ENCODE measurements around the gene AGR3. TPM values are rescaled to one million over a fixed set of nuclear protein-coding genes. Genes with fewer than 3 reads are reported as not detected.

Gene AGR3
- total and polyA plus RNA-seq, 4 donors, result 100 TPM; not detected in 3

GRCh38 chr7:16849296-16850148 lies 32.3 kb downstream of the AGR3 start:
- H3K9me3 ChIP-seq (ENCODE audit: control insufficient read depth, low read length), result no peaks in the 10 kb centered on the region
- no peak overlapping the region for H3K27ac ChIP-seq (ENCODE audit: low read depth in 1 of 2, low read length in 2 of 2)
- ATAC-seq (ENCODE audit: low FRiP score), result no peak
- peaks cover 0 to 2% of the 10 kb centered on the region in 2 donors for H3K27me3 ChIP-seq (ENCODE audit: control insufficient read depth in 1 of 2, insufficient read depth in 2 of 2, low read length in 1 of 2)
- H3K36me3 ChIP-seq (ENCODE audit: control insufficient read depth in 1 of 2, insufficient read depth in 2 of 2, low read length in 1 of 2), result no peaks in the 10 kb centered on the region
- H3K4me3 ChIP-seq (ENCODE audit: low read length in 2 of 2), result no peak overlapping the region
- 82% methylated on average over 12 of the region's 12 CpGs for WGBS, 2 donors
- no peaks in the 10 kb centered on the region for H3K4me1 ChIP-seq (ENCODE audit: control insufficient read depth in 1 of 2, insufficient read depth in 2 of 2, low read length in 2 of 2)
- no peak for DNase-seq
- intact Hi-C loops (cut with DNase I), result no loop called here

GRCh38 chr7:16847381-16847860 lies 34.4 kb downstream of the AGR3 start:
- H3K4me1 ChIP-seq (ENCODE audit: control insufficient read depth in 1 of 2, insufficient read depth in 2 of 2, low read length in 2 of 2), result no peaks in the 10 kb centered on the region
- no peak overlapping the region for H3K4me3 ChIP-seq (ENCODE audit: low read length in 2 of 2)
- H3K27me3 ChIP-seq (ENCODE audit: control insufficient read depth in 1 of 2, insufficient read depth in 2 of 2, low read length in 1 of 2), result peaks cover 0 to 2% of the 10 kb centered on the region in 2 donors
- no peak for DNase-seq
- no peaks in the 10 kb centered on the region for H3K9me3 ChIP-seq (ENCODE audit: control insufficient read depth, low read length)
- intact Hi-C loops (cut with DNase I), result no loop called here
- no peak overlapping the region for H3K27ac ChIP-seq (ENCODE audit: low read depth in 1 of 2, low read length in 2 of 2)
- H3K36me3 ChIP-seq (ENCODE audit: control insufficient read depth in 1 of 2, insufficient read depth in 2 of 2, low read length in 1 of 2), result no peaks in the 10 kb centered on the region
- ATAC-seq (ENCODE audit: low FRiP score), result no peak
- 77 to 79% methylated on average over 6 of the region's 6 CpGs for WGBS, 2 donors

GRCh38 chr7:16846601-16847165 lies 35.1 kb downstream of the AGR3 start:
- H3K4me1 ChIP-seq (ENCODE audit: control insufficient read depth in 1 of 2, insufficient read depth in 2 of 2, low read length in 2 of 2), result no peaks in the 10 kb centered on the region
- ATAC-seq (ENCODE audit: low FRiP score) (no peak), DNase-seq (no peak)
- no peak overlapping the region for H3K27ac ChIP-seq (ENCODE audit: low read depth in 1 of 2, low read length in 2 of 2)
- intact Hi-C loops (cut with DNase I), result no loop called here
- no peak overlapping the region for H3K4me3 ChIP-seq (ENCODE audit: low read length in 2 of 2)
- H3K36me3 ChIP-seq (ENCODE audit: control insufficient read depth in 1 of 2, insufficient read depth in 2 of 2, low read length in 1 of 2), result no peaks in the 10 kb centered on the region
- H3K27me3 ChIP-seq (ENCODE audit: control insufficient read depth in 1 of 2, insufficient read depth in 2 of 2, low read length in 1 of 2), result peaks cover 0 to 2% of the 10 kb centered on the region in 2 donors
- 68 to 75% methylated on average over 2 of the region's 2 CpGs for WGBS, 2 donors
- H3K9me3 ChIP-seq (ENCODE audit: control insufficient read depth, low read length), result no peaks in the 10 kb centered on the region

GRCh38 chr7:16845746-16846145 lies 36.0 kb downstream of the AGR3 start:
- H3K4me3 ChIP-seq (ENCODE audit: low read length in 2 of 2), result no peak overlapping the region
- H3K36me3 ChIP-seq (ENCODE audit: control insufficient read depth in 1 of 2, insufficient read depth in 2 of 2, low read length in 1 of 2), result no peaks in the 10 kb centered on the region
- H3K27ac ChIP-seq (ENCODE audit: low read depth in 1 of 2, low read length in 2 of 2), result no peak overlapping the region
- H3K9me3 ChIP-seq (ENCODE audit: control insufficient read depth, low read length), result no peaks in the 10 kb centered on the region
- no peaks in the 10 kb centered on the region for H3K4me1 ChIP-seq (ENCODE audit: control insufficient read depth in 1 of 2, insufficient read depth in 2 of 2, low read length in 2 of 2)
- H3K27me3 ChIP-seq (ENCODE audit: control insufficient read depth in 1 of 2, insufficient read depth in 2 of 2, low read length in 1 of 2), result peaks cover 0 to 2% of the 10 kb centered on the region in 2 donors
- intact Hi-C loops (cut with DNase I), result no loop called here
- no peak for DNase-seq
- ATAC-seq (ENCODE audit: low FRiP score), result no peak

GRCh38 chr7:16841681-16842080 lies 40.1 kb downstream of the AGR3 start:
- no peak for ATAC-seq (ENCODE audit: low FRiP score)
- intact Hi-C loops (cut with DNase I), result no loop called here
- Histone ChIP-seq H3K27ac (ENCODE audit: low read depth in 1 of 2, low read length in 2 of 2) (no peak overlapping the region), H3K9me3 (ENCODE audit: control insufficient read depth, low read length) (no peaks in the 10 kb centered on the region), H3K4me1 (ENCODE audit: control insufficient read depth in 1 of 2, insufficient read depth in 2 of 2, low read length in 2 of 2) (no peaks in the 10 kb centered on the region), H3K36me3 (ENCODE audit: control insufficient read depth in 1 of 2, insufficient read depth in 2 of 2, low read length in 1 of 2) (no peaks in the 10 kb centered on the region), H3K27me3 (ENCODE audit: control insufficient read depth in 1 of 2, insufficient read depth in 2 of 2, low read length in 1 of 2) (peaks cover 0 to 2% of the 10 kb centered on the region in 2 donors), H3K4me3 (ENCODE audit: low read length in 2 of 2) (no peak overlapping the region)
- 93 to 94% methylated on average over 4 of the region's 4 CpGs for WGBS, 2 donors
- no peak for DNase-seq

GRCh38 chr7:16840094-16840493 lies 41.7 kb downstream of the AGR3 start:
- Histone ChIP-seq H3K9me3 (ENCODE audit: control insufficient read depth, low read length) (no peaks in the 10 kb centered on the region), H3K4me1 (ENCODE audit: control insufficient read depth in 1 of 2, insufficient read depth in 2 of 2, low read length in 2 of 2) (no peaks in the 10 kb centered on the region), H3K27me3 (ENCODE audit: control insufficient read depth in 1 of 2, insufficient read depth in 2 of 2, low read length in 1 of 2) (no peaks in the 10 kb centered on the region), H3K27ac (ENCODE audit: low read depth in 1 of 2, low read length in 2 of 2) (no peak overlapping the region), H3K4me3 (ENCODE audit: low read length in 2 of 2) (no peak overlapping the region), H3K36me3 (ENCODE audit: control insufficient read depth in 1 of 2, insufficient read depth in 2 of 2, low read length in 1 of 2) (no peaks in the 10 kb centered on the region)
- 95% methylated on average over 6 of the region's 6 CpGs for WGBS, 2 donors
- ATAC-seq (ENCODE audit: low FRiP score), result no peak
- intact Hi-C loops (cut with DNase I), result no loop called here
- DNase-seq, result no peak

GRCh38 chr7:16839646-16840045 lies 42.1 kb downstream of the AGR3 start:
- no peak for ATAC-seq (ENCODE audit: low FRiP score)
- Histone ChIP-seq H3K27ac (ENCODE audit: low read depth in 1 of 2, low read length in 2 of 2) (no peak overlapping the region), H3K4me1 (ENCODE audit: control insufficient read depth in 1 of 2, insufficient read depth in 2 of 2, low read length in 2 of 2) (no peaks in the 10 kb centered on the region), H3K9me3 (ENCODE audit: control insufficient read depth, low read length) (no peaks in the 10 kb centered on the region), H3K27me3 (ENCODE audit: control insufficient read depth in 1 of 2, insufficient read depth in 2 of 2, low read length in 1 of 2) (no peaks in the 10 kb centered on the region), H3K36me3 (ENCODE audit: control insufficient read depth in 1 of 2, insufficient read depth in 2 of 2, low read length in 1 of 2) (no peaks in the 10 kb centered on the region), H3K4me3 (ENCODE audit: low read length in 2 of 2) (no peak overlapping the region)
- DNase-seq, result no peak
- WGBS, 2 donors, result 42 to 43% methylated on average over 2 of the region's 2 CpGs
- intact Hi-C loops (cut with DNase I), result no loop called here

GRCh38 chr7:16838891-16839290 lies 42.9 kb downstream of the AGR3 start:
- no peak overlapping the region for H3K4me3 ChIP-seq (ENCODE audit: low read length in 2 of 2)
- no peak overlapping the region for H3K27ac ChIP-seq (ENCODE audit: low read depth in 1 of 2, low read length in 2 of 2)
- H3K36me3 ChIP-seq (ENCODE audit: control insufficient read depth in 1 of 2, insufficient read depth in 2 of 2, low read length in 1 of 2), result no peaks in the 10 kb centered on the region
- H3K27me3 ChIP-seq (ENCODE audit: control insufficient read depth in 1 of 2, insufficient read depth in 2 of 2, low read length in 1 of 2), result no peaks in the 10 kb centered on the region
- no peaks in the 10 kb centered on the region for H3K9me3 ChIP-seq (ENCODE audit: control insufficient read depth, low read length)
- no peak for DNase-seq
- 90 to 93% methylated on average over 1 of the region's 1 CpG for WGBS, 2 donors
- intact Hi-C loops (cut with DNase I), result no loop called here
- no peak for ATAC-seq (ENCODE audit: low FRiP score)
- H3K4me1 ChIP-seq (ENCODE audit: control insufficient read depth in 1 of 2, insufficient read depth in 2 of 2, low read length in 2 of 2), result no peaks in the 10 kb centered on the region

- WGBS, 2 donors, result 49 to 65% methylated on average over 3 of the region's 3 CpGs
- no peak overlapping the region for H3K4me3 ChIP-seq (ENCODE audit: low read length in 2 of 2)
These were observed 43.4 kb downstream of the AGR3 start for GRCh38 chr7:16838386-16838785.

More at GRCh38 chr7:16838386-16838785, 43.4 kb downstream of the AGR3 start:
- ATAC-seq (ENCODE audit: low FRiP score) (no peak), DNase-seq (no peak)
- Histone ChIP-seq H3K27me3 (ENCODE audit: control insufficient read depth in 1 of 2, insufficient read depth in 2 of 2, low read length in 1 of 2) (no peaks in the 10 kb centered on the region), H3K4me1 (ENCODE audit: control insufficient read depth in 1 of 2, insufficient read depth in 2 of 2, low read length in 2 of 2) (no peaks in the 10 kb centered on the region), H3K36me3 (ENCODE audit: control insufficient read depth in 1 of 2, insufficient read depth in 2 of 2, low read length in 1 of 2) (no peaks in the 10 kb centered on the region), H3K27ac (ENCODE audit: low read depth in 1 of 2, low read length in 2 of 2) (no peak overlapping the region), H3K9me3 (ENCODE audit: control insufficient read depth, low read length) (no peaks in the 10 kb centered on the region)
- intact Hi-C loops (cut with DNase I), result no loop called here
